Measurements from ENCODE around the gene COG6.

GRCh38 chr13:39605677-39606320 is 49.7 kb upstream of the COG6 start:
- TF ChIP-seq POLR2A (IDR thresholded peaks at IDR 0.05; ENCODE audit: low read length) (no peak), GATA1 (IDR thresholded peaks at IDR 0.05; ENCODE audit: low read depth, low read length) (no peak)
